GM18861 (cell line): ENCODE data around the gene JUN.
"Not testable (repeated sequence)": the region's sequence is repeated elsewhere in the genome, so short reads cannot be mapped to it uniquely, and the experiment has no call there.

Source experiments
- ATAC-seq: cut with Tn5 transposase; IDR thresholded peaks from one replicate; pipeline ENCODE4 v1.9.1; 2021; ENCODE audit not compliant: unreplicated experiment

JUN gene

GRCh38 chr1:58809325-58810010 is 25.6 kb upstream of the JUN start:
- no peak for ATAC-seq

GRCh38 chr1:58808077-58808476 is 24.2 kb upstream of the JUN start:
- ATAC-seq: no peak

GRCh38 chr1:58805716-58806571 is 22.1 kb upstream of the JUN start:
- ATAC-seq: peak; percentile 56

DNA sequence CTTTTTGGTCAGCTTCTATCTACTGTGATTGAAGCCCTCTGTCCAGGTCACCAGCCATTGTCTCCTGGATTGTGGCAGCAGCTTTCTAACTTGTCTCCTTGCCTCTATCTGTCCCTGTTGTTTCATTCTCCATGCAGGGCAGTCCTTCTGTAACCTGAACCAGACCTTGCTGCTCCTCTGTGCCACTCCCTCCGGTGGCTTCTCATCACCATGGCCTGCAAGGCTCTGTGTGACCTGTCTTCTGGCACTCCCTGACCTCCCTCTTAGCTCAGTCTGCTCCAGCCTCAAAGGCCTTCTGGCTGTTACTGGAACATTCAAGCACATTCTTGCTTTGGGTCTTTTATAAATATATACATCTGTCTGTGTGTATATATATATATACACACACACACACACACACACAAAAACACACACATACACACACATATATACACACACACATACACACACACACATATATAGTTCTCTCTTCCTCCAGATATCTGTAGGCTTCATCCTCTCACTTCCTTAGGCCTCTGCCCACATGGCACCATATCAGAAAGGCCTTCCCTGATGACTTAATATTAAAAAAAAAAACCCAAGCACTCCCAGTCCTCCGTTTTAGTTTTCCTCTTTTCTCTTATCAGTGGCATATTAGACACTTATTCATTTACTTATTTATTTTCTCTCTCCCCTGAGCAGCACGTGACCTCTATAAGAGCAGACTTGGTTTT is 21.2 kb upstream of the JUN start:
- ATAC-seq: no peak

- ATAC-seq: no peak
Observed at GRCh38 chr1:58803858-58804257, 20.0 kb upstream of the JUN start.

GRCh38 chr1:58802640-58803399 is 19.0 kb upstream of the JUN start:
- no peak for ATAC-seq

DNA sequence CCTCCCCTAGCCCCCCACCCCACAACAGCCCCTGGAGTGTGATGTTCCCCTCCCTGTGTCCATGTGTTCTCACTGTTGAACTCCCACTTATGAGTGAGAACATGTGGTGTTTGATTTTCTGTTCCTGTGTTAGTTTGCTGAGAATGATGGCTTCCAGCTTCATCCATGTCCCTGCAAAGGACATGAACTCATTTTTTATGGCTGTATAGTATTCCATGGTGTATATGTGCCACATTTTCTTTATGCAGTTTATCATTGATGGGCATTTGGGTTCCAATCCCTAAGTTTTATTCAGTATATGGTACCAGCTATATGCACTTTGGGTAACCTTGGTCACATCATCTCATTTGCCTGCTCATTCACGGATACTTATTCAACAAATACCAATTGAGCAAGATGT is 17.4 kb upstream of the JUN start:
- ATAC-seq: not testable (repeated sequence)

- no peak for ATAC-seq
Observed at GRCh38 chr1:58799650-58800049, 15.8 kb upstream of the JUN start.

DNA sequence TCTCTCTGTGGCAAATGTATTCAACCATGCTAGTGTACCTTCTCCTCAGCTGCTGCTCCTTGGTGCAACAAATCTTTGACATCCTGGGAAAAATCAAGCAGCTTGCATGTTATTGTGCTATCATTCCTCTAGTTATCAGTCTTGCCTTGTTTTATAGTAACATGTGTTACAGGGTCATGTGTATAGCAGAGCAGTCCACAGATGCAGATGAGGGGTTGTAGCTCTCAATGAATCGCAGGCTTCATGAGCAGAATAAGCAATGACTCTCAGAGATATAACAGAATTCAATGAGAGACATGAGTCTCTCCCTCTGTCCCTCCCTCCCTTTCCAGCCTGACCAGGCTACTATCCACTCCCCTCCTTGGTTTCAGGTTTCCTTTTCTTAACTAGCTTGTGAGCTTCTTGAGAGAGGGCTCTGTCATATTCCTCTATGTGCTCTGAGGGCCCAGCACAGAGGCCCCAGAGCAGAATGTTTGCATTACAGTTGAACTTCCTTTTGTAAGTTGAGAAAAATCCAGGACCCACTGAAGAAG is 15.1 kb upstream of the JUN start:
- ATAC-seq: no peak

- no peak for ATAC-seq
Observed at GRCh38 chr1:58796416-58796815, 12.6 kb upstream of the JUN start.

- ATAC-seq: no peak
Observed at GRCh38 chr1:58794585-58794984, 10.7 kb upstream of the JUN start.

DNA sequence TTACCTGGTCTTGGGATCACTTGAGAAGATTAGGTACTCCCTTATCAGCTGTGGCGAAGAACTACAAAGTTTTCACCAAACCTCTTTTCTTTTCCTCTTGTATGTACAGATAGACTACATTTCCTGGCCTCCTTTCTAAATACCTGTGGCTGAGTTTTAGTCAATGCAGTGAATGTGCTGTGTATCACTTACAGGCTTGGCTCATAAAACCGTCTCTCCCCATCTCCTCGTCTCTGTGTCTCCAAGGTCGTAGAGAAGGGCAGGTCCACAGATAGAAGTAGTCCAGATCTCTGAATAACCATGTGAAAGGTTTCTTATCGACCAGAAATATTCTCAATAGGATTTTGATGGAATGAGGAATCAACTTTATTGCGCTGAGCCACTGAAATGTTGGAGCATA is 9.0 kb upstream of the JUN start:
- ATAC-seq: no peak

DNA sequence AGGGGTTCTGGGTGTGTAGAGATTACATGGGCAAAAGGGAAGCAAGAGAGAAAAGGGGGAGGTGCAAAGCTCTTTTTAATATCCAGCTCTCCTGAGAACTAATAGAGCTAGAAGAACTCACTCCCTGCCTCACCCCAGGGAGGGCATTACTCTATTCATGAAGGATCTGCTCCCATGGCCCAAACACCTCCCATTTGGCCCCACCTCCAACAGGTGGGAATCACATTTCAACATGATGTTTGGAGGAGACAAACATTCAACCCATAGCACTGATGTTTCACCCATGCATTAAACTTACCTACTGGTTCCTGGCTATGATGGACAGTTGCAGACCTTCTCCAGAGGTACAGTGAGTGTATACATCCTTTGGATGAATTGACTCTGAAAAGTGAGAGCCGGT is 7.3 kb upstream of the JUN start:
- no peak for ATAC-seq

DNA sequence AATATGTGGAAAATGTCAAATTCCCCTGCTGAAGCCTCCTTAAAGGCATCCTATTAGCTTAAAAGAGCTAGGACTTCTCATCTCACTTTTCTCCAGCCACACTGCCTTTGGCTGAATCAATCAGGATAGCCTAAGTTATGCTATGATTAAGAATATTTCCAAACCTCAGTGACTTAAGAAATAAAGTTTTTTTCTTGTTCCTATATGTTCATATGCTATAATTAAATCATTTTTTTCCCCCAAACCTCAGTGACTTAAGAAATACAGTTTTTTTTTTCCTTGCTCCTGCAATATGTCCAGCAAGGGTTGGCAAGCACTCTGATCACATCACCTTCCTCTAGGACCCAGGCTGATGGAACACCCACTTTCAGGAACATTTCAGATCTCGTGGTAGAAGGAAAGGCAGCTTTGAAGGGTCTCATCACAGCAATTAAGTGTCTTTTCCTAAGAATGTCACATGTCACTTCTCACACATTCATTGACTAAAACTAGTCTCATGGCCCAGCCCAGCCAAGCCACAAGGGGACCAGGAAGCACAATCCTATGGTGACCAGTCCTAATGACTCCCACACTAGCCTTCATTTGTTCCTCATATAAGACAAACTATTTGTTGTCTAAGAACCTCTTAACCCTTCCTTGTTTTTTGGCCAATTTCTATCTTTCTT is 6.3 kb upstream of the JUN start:
- ATAC-seq: no peak

- no peak for ATAC-seq
Observed at GRCh38 chr1:58789322-58789856, 5.5 kb upstream of the JUN start.

DNA sequence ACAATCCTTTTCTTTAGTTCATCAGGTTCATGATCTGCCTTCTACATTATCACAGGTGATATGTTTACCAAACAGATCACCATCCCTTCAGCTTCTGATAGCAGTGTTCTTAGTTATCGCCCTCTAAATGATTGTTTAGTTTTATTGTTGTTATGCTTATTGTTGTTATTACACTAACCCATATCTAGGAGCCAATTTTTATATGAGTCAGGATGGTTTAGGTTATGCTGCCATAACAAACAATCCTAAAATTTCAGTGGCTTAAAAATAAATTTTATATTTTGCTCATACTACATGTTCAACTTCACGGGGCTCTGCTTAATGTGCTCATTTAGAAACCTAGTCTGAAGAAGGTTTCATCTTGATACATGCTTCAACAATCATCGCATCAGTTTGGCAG is 4.4 kb upstream of the JUN start:
- no peak for ATAC-seq

DNA sequence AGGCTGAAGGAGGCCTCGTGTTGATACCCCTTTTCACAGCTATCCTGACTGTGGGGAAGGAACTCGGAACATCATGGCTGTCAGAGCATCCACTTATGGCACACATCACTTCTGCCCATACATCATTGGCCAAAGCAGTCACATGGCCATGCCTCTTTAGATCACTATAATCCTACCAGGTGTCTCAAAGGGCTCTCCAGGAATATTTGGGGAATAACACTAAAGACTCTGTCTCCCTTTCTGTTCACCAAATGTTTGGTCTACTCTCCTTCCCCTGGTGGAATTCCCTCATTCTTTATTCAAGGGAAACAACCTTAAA is 3.0 kb upstream of the JUN start:
- ATAC-seq: no peak

DNA sequence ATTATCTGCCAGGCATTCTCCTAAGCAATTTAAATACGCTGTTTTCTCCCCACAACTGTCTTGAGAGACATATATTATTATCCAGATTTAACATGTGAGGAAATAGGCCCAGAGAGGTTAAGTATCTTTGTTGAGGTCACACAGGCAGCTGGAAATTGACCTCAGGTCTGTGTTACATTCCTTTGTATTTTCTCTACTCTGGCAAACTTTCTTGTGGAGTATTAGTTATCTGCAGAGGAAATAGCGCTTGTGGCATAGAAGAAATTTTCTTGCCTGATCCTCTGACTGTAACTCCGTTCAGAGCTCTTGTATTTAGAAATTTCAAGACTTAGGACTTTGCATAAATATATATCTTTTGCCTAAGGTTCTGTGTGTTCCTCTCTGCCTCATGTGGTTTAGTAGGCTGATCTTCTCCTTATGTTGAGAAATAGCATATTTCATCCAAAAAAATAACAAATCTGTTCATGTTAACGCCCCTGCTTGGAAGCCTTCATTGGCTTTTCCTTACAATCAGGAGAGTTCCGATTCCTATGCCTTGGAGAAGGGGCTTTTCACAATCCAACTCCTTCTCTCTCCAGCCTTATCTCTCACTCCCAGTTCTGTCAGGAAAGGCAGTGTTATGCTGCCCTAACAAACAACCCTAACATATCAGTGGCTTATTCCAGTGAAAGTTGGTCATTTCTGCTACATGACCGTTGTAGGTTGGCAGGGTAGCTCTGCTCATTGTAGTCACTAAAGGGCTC is 2.5 kb upstream of the JUN start:
- ATAC-seq: no peak

DNA sequence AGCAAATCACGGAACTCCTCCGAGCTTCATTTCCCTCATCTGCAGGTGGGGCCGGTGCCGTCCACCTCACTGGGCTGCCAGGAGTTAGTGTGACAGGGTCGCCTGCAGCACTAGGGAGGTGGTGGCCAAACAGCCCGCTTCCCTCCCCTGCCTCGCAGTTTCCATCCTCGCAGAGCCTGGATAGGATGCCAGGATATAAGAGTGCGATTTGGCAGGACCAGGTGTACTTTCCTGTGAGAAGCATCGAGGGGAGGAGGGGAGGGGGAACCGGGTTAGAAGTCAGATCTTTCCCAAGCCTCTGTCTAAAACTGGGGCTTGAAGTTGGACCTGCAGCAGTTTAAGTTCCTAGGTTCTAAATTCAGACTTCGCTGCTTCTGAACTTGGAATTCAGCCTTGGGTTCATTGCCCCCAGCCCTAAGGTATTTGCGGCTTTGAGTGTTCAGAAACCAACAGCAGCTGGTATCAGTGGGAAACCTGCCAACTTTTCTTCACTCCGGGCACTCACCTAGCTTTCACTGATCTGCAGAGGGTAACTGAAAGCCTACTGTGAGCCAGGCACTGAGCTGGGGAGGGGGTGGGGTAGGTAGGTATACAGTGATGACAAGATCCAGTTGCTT is 1.7 kb upstream of the JUN start:
- no peak for ATAC-seq
